ENCODE results near the gene ATP2B1. TPM values are rescaled to one million over a fixed set of nuclear protein-coding genes. Genes with fewer than 3 reads are reported as not detected.

Gene ATP2B1
- total and polyA plus RNA-seq, 2 of the 13 experiments (the other 11 are each of a cell fraction or from before 2014, with no cell fraction given): 12.1 to 60.2 TPM

DNA sequence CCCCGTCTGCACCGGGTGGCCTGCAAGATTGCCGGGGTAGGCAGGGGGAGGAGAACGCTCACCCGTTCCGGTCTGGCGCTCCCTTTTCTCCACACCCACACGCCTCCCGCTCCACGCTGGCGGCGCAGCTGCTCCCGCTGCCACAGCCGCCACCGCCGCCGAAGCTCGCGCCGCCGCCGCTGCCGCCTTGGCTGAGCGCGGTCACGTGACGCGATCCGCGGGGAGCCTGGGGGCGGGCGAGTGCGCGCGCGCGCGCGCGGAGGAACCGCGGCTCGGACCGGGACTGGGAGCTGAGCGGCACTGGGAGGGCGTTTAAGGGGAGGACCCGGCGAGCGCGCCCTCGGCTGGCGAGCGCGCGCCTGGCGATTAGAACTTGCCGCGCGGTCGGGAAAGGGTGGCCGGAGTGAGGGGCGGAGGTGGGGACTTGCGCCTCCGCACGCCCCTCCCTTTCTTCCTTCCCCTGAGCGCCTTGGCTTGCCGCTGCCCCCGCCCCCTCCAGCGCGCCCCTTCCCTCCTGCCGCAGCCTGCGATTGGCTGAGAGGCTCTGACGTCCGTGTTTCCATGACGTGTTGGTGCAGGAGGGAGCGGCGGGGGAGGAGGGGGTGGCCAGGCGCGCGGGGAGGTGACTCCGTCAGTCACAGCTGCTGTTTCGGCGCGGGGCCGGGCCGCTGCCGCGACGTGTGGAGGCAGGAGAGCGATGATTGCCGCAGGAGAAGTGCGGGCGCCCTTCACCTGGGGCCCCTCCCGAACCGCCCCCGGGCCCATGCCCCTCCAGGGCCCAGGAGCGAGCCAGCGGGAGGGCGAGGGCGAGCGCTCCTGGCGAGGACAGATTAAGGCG lies 738 bp upstream of the ATP2B1 start (continued):
- TF ChIP-seq, protein P1, sequence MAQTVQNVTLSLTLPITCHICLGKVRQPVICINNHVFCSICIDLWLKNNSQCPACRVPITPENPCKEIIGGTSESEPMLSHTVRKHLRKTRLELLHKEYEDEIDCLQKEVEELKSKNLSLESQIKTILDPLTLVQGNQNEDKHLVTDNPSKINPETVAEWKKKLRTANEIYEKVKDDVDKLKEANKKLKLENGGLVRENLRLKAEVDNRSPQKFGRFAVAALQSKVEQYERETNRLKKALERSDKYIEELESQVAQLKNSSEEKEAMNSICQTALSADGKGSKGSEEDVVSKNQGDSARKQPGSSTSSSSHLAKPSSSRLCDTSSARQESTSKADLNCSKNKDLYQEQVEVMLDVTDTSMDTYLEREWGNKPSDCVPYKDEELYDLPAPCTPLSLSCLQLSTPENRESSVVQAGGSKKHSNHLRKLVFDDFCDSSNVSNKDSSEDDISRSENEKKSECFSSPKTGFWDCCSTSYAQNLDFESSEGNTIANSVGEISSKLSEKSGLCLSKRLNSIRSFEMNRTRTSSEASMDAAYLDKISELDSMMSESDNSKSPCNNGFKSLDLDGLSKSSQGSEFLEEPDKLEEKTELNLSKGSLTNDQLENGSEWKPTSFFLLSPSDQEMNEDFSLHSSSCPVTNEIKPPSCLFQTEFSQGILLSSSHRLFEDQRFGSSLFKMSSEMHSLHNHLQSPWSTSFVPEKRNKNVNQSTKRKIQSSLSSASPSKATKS (CRISPR knock-in tag; IDR thresholded peaks at IDR 0.05): no peak
- no peak for TF ChIP-seq ZNF256 (CRISPR knock-in tag; conservative IDR thresholded peaks at IDR 0.05)
- TF ChIP-seq, protein P2, sequence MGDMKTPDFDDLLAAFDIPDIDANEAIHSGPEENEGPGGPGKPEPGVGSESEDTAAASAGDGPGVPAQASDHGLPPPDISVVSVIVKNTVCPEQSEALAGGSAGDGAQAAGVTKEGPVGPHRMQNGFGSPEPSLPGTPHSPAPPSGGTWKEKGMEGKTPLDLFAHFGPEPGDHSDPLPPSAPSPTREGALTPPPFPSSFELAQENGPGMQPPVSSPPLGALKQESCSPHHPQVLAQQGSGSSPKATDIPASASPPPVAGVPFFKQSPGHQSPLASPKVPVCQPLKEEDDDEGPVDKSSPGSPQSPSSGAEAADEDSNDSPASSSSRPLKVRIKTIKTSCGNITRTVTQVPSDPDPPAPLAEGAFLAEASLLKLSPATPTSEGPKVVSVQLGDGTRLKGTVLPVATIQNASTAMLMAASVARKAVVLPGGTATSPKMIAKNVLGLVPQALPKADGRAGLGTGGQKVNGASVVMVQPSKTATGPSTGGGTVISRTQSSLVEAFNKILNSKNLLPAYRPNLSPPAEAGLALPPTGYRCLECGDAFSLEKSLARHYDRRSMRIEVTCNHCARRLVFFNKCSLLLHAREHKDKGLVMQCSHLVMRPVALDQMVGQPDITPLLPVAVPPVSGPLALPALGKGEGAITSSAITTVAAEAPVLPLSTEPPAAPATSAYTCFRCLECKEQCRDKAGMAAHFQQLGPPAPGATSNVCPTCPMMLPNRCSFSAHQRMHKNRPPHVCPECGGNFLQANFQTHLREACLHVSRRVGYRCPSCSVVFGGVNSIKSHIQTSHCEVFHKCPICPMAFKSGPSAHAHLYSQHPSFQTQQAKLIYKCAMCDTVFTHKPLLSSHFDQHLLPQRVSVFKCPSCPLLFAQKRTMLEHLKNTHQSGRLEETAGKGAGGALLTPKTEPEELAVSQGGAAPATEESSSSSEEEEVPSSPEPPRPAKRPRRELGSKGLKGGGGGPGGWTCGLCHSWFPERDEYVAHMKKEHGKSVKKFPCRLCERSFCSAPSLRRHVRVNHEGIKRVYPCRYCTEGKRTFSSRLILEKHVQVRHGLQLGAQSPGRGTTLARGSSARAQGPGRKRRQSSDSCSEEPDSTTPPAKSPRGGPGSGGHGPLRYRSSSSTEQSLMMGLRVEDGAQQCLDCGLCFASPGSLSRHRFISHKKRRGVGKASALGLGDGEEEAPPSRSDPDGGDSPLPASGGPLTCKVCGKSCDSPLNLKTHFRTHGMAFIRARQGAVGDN (CRISPR knock-in tag; IDR thresholded peaks at IDR 0.05): peak; percentile 87
- peak; percentile 7; the same call in 1 of the 2 replicates for TF ChIP-seq STAG1 (CRISPR knock-in tag; IDR thresholded peaks at IDR 0.05)
- peak; percentile 86 for TF ChIP-seq KMT2B (CRISPR knock-in tag; IDR thresholded peaks at IDR 0.05)
- TF ChIP-seq, protein P3, sequence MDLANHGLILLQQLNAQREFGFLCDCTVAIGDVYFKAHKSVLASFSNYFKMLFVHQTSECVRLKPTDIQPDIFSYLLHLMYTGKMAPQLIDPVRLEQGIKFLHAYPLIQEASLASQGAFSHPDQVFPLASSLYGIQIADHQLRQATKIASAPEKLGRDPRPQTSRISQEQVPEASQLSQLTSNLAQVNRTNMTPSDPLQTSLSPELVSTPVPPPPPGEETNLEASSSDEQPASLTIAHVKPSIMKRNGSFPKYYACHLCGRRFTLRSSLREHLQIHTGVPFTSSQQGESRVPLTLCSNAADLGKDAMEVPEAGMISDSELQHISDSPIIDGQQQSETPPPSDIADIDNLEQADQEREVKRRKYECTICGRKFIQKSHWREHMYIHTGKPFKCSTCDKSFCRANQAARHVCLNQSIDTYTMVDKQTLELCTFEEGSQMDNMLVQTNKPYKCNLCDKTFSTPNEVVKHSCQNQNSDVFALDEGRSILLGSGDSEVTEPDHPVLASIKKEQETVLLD (CRISPR knock-in tag; IDR thresholded peaks at IDR 0.05; ENCODE audit: low read depth): peak; percentile 52
- peak; percentile 71; the same call in 1 of the 2 replicates for TF ChIP-seq ZNF350 (CRISPR knock-in tag; IDR thresholded peaks at IDR 0.05; ENCODE audit: borderline replicate concordance, low read depth)
- peak; percentile 51 for TF ChIP-seq YY1 (IDR thresholded peaks at IDR 0.05; ENCODE audit: insufficient read depth, insufficient replicate concordance, low read depth, low read length)
- TF ChIP-seq, protein P4, sequence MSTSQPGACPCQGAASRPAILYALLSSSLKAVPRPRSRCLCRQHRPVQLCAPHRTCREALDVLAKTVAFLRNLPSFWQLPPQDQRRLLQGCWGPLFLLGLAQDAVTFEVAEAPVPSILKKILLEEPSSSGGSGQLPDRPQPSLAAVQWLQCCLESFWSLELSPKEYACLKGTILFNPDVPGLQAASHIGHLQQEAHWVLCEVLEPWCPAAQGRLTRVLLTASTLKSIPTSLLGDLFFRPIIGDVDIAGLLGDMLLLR (CRISPR knock-in tag; IDR thresholded peaks at IDR 0.05): peak; percentile 78; the same call in 1 of the 2 replicates
- no peak for TF ChIP-seq RORA (CRISPR knock-in tag; IDR thresholded peaks at IDR 0.05)
- TF ChIP-seq, protein P5, sequence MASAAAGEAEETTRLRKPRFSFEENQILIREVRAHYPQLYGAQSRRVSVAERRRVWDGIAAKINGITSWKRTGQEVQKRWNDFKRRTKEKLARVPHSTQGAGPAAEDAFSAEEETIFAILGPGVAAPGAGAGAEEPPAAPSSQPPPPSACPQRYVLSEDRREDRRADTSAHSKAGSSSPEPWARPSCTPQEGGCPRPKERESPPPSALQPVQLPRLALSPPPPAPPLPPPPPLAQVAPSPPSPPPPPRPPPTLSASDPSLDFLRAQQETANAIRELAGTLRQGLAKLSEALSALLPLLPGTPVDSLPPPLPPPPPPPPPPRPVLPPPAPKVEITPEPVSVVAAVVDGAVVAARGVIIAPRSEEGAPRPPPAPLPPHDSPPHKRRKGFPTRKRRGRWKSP (CRISPR knock-in tag; IDR thresholded peaks at IDR 0.05): peak; percentile 77; the same call in 1 of the 2 replicates
- TF ChIP-seq FOSL2 (CRISPR knock-in tag; IDR thresholded peaks at IDR 0.05): peak; percentile 68
- peak; percentile 67; the same call in 1 of the 2 replicates for TF ChIP-seq CAMTA2 (CRISPR knock-in tag; IDR thresholded peaks at IDR 0.05; ENCODE audit: borderline replicate concordance)
- 0 out of 2 replicates have a peak, but pooled peaks have one; percentile 43 for TF ChIP-seq ZNF292 (CRISPR knock-in tag; IDR thresholded peaks at IDR 0.05; ENCODE audit: borderline replicate concordance, low read depth)
- TF ChIP-seq ATF1 (CRISPR knock-in tag; IDR thresholded peaks at IDR 0.05): peak; percentile 93
- TF ChIP-seq KMT2A (CRISPR knock-in tag; IDR thresholded peaks at IDR 0.05): peak; percentile 79
- TF ChIP-seq ZNF558 (CRISPR knock-in tag; IDR thresholded peaks at IDR 0.05; ENCODE audit: borderline replicate concordance): peak; percentile 58; the same call in 1 of the 2 replicates
